ENCODE results near the gene USP48. TPM values are rescaled to one million over a fixed set of nuclear protein-coding genes. Genes with fewer than 3 reads are reported as not detected.

Gene USP48
- total and polyA plus RNA-seq, 10 of the 15 experiments (the other 5 are each of a cell fraction or from before 2014, with no cell fraction given): 21.2 to 115 (median 75.5) TPM

GRCh38 chr1:21703318-21703963, 79.5 kb downstream of the USP48 start:
- TF ChIP-seq CTCF (IDR thresholded peaks at IDR 0.05 in 2 of 3, conservative IDR thresholded peaks at IDR 0.05 in 1 of 3; ENCODE audit: control insufficient read depth in 2 of 3, extremely low read depth in 1 of 3, insufficient read depth in 1 of 3, low read depth in 3 of 3, low read length in 3 of 3): peak; percentile 37 to 48 (median 37); a peak in 5 of 6 replicates
- TF ChIP-seq EED (IDR thresholded peaks at IDR 0.05; ENCODE audit: low read depth): no peak
- peak; percentile 43; the same call in 1 of the 2 replicates for TF ChIP-seq SMC3 (IDR thresholded peaks at IDR 0.05; ENCODE audit: borderline replicate concordance, low read length)
- TF ChIP-seq JUND (IDR thresholded peaks at IDR 0.05; ENCODE audit: low read depth, low read length): no peak
- peak; percentile 48 for TF ChIP-seq RAD21 (IDR thresholded peaks at IDR 0.05; ENCODE audit: insufficient read depth, low read depth, low read length)
- no peak for TF ChIP-seq RB1 (IDR thresholded peaks at IDR 0.05; ENCODE audit: borderline replicate concordance)
- ChIA-PET POLR2A (no interaction called here), CTCF (interaction anchor here (0.6 to 3.5 kb wide), 9 partner anchors 9 to 190 kb away, joined by 3 to 18 read pairs (median 3); no protein-coding TSS in a partner anchor), RAD21 (ENCODE audit: unreplicated experiment) (interaction anchor here (2.6 kb wide), 1 partner anchor 79 kb away, joined by 15 read pairs; the partner anchor contains the start of gene USP48), SMC1A (ENCODE audit: uncharacterized antibody, unreplicated experiment) (interaction anchor here (1.1 to 3.9 kb wide), 6 partner anchors 15 to 321 kb away, joined by 3 to 30 read pairs (median 4); partner anchors contain the start of gene USP48)
- H3K4me2 ChIP-seq (ENCODE audit: control insufficient read depth, insufficient read depth): no peak overlapping the region
- H3K79me2 ChIP-seq (ENCODE audit: control insufficient read depth, insufficient read depth, low read length): no peaks in the 10 kb centered on the region; the same call in 1 of the 2 replicates
- no peaks in the 10 kb centered on the region for H3K9me3 ChIP-seq (replicated peaks; ENCODE audit: control insufficient read depth, insufficient read depth, low read length)
- no peaks in the 10 kb centered on the region for H3K4me1 ChIP-seq (ENCODE audit: control insufficient read depth, insufficient read depth, low read length)
- FAIRE-seq (peak; percentile 69), ATAC-seq (peak; percentile 68), DNase-seq (ENCODE audit: low read depth, low spot score) (no peak)
- no peak overlapping the region for H3K4me3 ChIP-seq
- WGBS (ENCODE audit: insufficient coverage, insufficient replicate concordance, low lambda C conversion rate, missing lambda C conversion rate): 63% methylated on average over 3 of the region's 3 CpGs
- H2AFZ ChIP-seq (ENCODE audit: control insufficient read depth, low read depth, low read length): no peak overlapping the region
- H4K20me1 ChIP-seq (ENCODE audit: control insufficient read depth, insufficient read depth): no peaks in the 10 kb centered on the region
- BruUV-seq (replicated peaks): no TSS peak
- intact Hi-C loops (cut with micrococcal nuclease; ENCODE audit: unreplicated experiment) (loop anchor here (5.0 kb wide), 2 partner anchors 79 to 259 kb away; partner anchors contain the start of gene USP48), in situ Hi-C loops (cut with MboI) (loop anchor here (25.0 kb wide), 1 partner anchor 941 kb away; no protein-coding TSS in a partner anchor)
- H3K9ac ChIP-seq (ENCODE audit: control insufficient read depth, insufficient read depth, low read length): no peak overlapping the region
- no peaks in the 10 kb centered on the region for H3K27me3 ChIP-seq (replicated peaks in 1 of 2; ENCODE audit: control insufficient read depth in 2 of 2, insufficient read depth in 2 of 2, low read length in 1 of 2)
- H3K27ac ChIP-seq (ENCODE audit: control insufficient read depth, insufficient read depth): no peak overlapping the region
- H3K36me3 ChIP-seq (ENCODE audit: control insufficient read depth in 2 of 2, insufficient read depth in 2 of 2, low read length in 1 of 2): peaks cover 7 to 40% of the 10 kb centered on the region in 2 experiments

All from GM12878 (cell line).